H1 (cell line): ENCODE results near the gene ZMIZ1.

Experiments used
- ATF3 ChIP-seq: IDR thresholded peaks from 2 replicates; pipeline ENCODE4 v1.6.1; 2011; ENCODE audit warnings: low read depth, mild to moderate bottlenecking, low read length; ENCODE audit not compliant: insufficient read depth
- CBX5 ChIP-seq: fragments of 300-800, 300-1000 bp; sonication (generic); IDR thresholded peaks from 2 replicates; pipeline ENCODE4 v1.7.1; 2016; ENCODE audit warnings: antibody characterized with exemption, low read length, low read depth
- CBX8 ChIP-seq: fragments of 300-800, 300-1000 bp; sonication (generic); IDR thresholded peaks from 2 replicates; pipeline ENCODE4 v1.7.1; 2016; ENCODE audit warnings: low read depth, low read length, borderline replicate concordance
- CHD2 ChIP-seq: IDR thresholded peaks from 2 replicates; pipeline ENCODE4 v1.6.1; 2012; ENCODE audit warnings: low read length, improper control_type of control experiment
- CTCF ChIP-seq, 3 experiments: IDR thresholded peaks; 1 replicate in 2 of 3; 2 replicates in 1 of 3; pipeline versions ENCODE4 v1.5.1 to v1.6.1; 2011; ENCODE audit warnings: low read length in 3 of 3, mild to moderate bottlenecking in 3 of 3, inconsistent platforms in 2 of 3, low read depth in 1 of 3, moderate library complexity in 1 of 3; ENCODE audit not compliant: insufficient read depth in 1 of 3; ENCODE audit errors: control extremely low read depth in 1 of 3
- EZH2 ChIP-seq: fragments of 200-600 bp; sonication (generic); IDR thresholded peaks from 2 replicates; pipeline ENCODE4 v1.7.1; 2012; ENCODE audit warnings: low read depth, mild to moderate bottlenecking, moderate library complexity, low read length, inconsistent platforms; ENCODE audit not compliant: severe bottlenecking
- GABPA ChIP-seq: IDR thresholded peaks from 2 replicates; pipeline ENCODE4 v1.6.1; 2011; ENCODE audit warnings: mild to moderate bottlenecking, low read length, moderate library complexity, borderline replicate concordance; ENCODE audit not compliant: insufficient read depth
- KDM5A ChIP-seq: fragments of 200-600 bp; IDR thresholded peaks from 2 replicates; pipeline ENCODE4 v1.7.1; 2012; ENCODE audit warnings: mild to moderate bottlenecking, low read length, inconsistent platforms, mixed read lengths
- POLR2A ChIP-seq, 2 experiments: IDR thresholded peaks; 1 replicate in 1 of 2; 2 replicates in 1 of 2; pipeline ENCODE4 v1.6.1; 2011; ENCODE audit warnings: low read depth in 2 of 2, low read length in 2 of 2, mild to moderate bottlenecking in 2 of 2; ENCODE audit errors: control extremely low read depth in 1 of 2
- RFX5 ChIP-seq: IDR thresholded peaks from 2 replicates; pipeline ENCODE4 v1.6.1; 2011; ENCODE audit warnings: low read depth, low read length, improper control_type of control experiment, borderline replicate concordance
- USF2 ChIP-seq: IDR thresholded peaks from 2 replicates; pipeline ENCODE4 v1.6.1; 2011; ENCODE audit warnings: low read length, improper control_type of control experiment
- ZNF274 ChIP-seq: IDR thresholded peaks from 2 replicates; pipeline ENCODE4 v1.7.0; 2012; ENCODE audit warnings: low read length, borderline replicate concordance; ENCODE audit errors: extremely low read depth

- TF ChIP-seq POLR2A (IDR thresholded peaks at IDR 0.05; ENCODE audit: control extremely low read depth in 1 of 2, low read depth in 2 of 2, low read length in 2 of 2), result no peak
- no peak for TF ChIP-seq GABPA
- TF ChIP-seq KDM5A, result no peak
- no peak for TF ChIP-seq EZH2
- TF ChIP-seq RFX5, result no peak
- no peak for TF ChIP-seq CBX5
- no peak for TF ChIP-seq CBX8
- TF ChIP-seq CTCF (IDR thresholded peaks at IDR 0.05; ENCODE audit: control extremely low read depth in 1 of 3, insufficient read depth in 1 of 3, low read depth in 1 of 3, low read length in 3 of 3), result no peak
- TF ChIP-seq ATF3, result no peak
- no peak for TF ChIP-seq CHD2
- TF ChIP-seq ZNF274, result no peak
- no peak for TF ChIP-seq USF2
Observed at GRCh38 chr10:79178614-79179163, 109.9 kb downstream of the ZMIZ1 start.
